IPS DF 6.9 (cell line): ENCODE data around the gene UCP1.

Source experiments
- DNase-seq: peaks from one replicate; pipeline ENCODE4 v3.0.0-alpha.2; 2013; ENCODE audit warnings: low read depth, low spot score
- H3K27ac ChIP-seq: one replicate; pipeline ENCODE4 v1.5.1; 2013; ENCODE audit warnings: low read length, control low read depth
- H3K27me3 ChIP-seq: 2 replicates; pipeline ENCODE4 v1.6.1; 2013; ENCODE audit warnings: mild to moderate bottlenecking, low read length; ENCODE audit not compliant: control insufficient read depth, insufficient read depth
- H3K36me3 ChIP-seq: 2 replicates; pipeline ENCODE4 v1.6.1; 2013; ENCODE audit warnings: low read length; ENCODE audit not compliant: control insufficient read depth, insufficient read depth
- H3K4me1 ChIP-seq: 2 replicates; pipeline ENCODE4 v1.6.1; 2013; ENCODE audit warnings: low read length; ENCODE audit not compliant: control insufficient read depth, insufficient read depth
- H3K4me3 ChIP-seq: 2 replicates; pipeline ENCODE4 v1.5.1; 2013; ENCODE audit warnings: mild to moderate bottlenecking, low read length
- H3K9me3 ChIP-seq: 2 replicates; pipeline ENCODE4 v1.6.1; 2013; ENCODE audit warnings: low read length, inconsistent platforms; ENCODE audit not compliant: control insufficient read depth, insufficient read depth
- WGBS: extraction: QIAGEN DNeasy Blood & Tissue Kit; methylation state at CpG from one replicate; pipeline ENCODE4 v1.1.7; 2013; ENCODE audit warnings: mixed read lengths, missing lambda C conversion rate; ENCODE audit not compliant: insufficient read length, insufficient coverage; 5-methylcytosine and 5-hydroxymethylcytosine counted together

UCP1 gene

GRCh38 chr4:140568507-140569306 lies at the start of gene UCP1:
UCP1 (minus strand) TSS chr4:140568961; CDS start chr4:140568729, 232 bp downstream.
- Histone ChIP-seq H3K27ac (no peak within 1 kb of the TSS), H3K9me3 (no peaks in the 10 kb centered on the region), H3K4me3 (peak within 1 kb of the TSS; percentile 46; the same call in 1 of the 2 replicates), H3K27me3 (peaks cover 36% of the 10 kb centered on the region), H3K4me1 (peaks cover 2% of the 10 kb centered on the region), H3K36me3 (no peaks in the 10 kb centered on the region)
- DNase-seq, result no peak
- no CpG with 5 or more reads among the region's 69 CpGs for WGBS

GRCh38 chr4:140617499-140618248 lies 48.9 kb upstream of the UCP1 start:
- no peaks in the 10 kb centered on the region for H3K9me3 ChIP-seq
- H3K27me3 ChIP-seq, result no peaks in the 10 kb centered on the region
- WGBS, result no CpG with 5 or more reads among the region's 7 CpGs
- peaks cover 5% of the 10 kb centered on the region for H3K4me1 ChIP-seq
- no peak overlapping the region for H3K4me3 ChIP-seq
- H3K36me3 ChIP-seq, result no peaks in the 10 kb centered on the region
- no peak overlapping the region for H3K27ac ChIP-seq
- DNase-seq, result no peak

- WGBS, result no CpG with 5 or more reads among the region's 1 CpG
- no peaks in the 10 kb centered on the region for H3K9me3 ChIP-seq
- no peak overlapping the region for H3K27ac ChIP-seq
- DNase-seq, result no peak
- no peaks in the 10 kb centered on the region for H3K27me3 ChIP-seq
- no peaks in the 10 kb centered on the region for H3K36me3 ChIP-seq
- H3K4me1 ChIP-seq, result peaks cover 5% of the 10 kb centered on the region
- H3K4me3 ChIP-seq, result no peak overlapping the region
Observed at GRCh38 chr4:140615451-140615850, 46.7 kb upstream of the UCP1 start.

- no peaks in the 10 kb centered on the region for H3K27me3 ChIP-seq
- no peaks in the 10 kb centered on the region for H3K36me3 ChIP-seq
- DNase-seq, result no peak
- H3K9me3 ChIP-seq, result no peaks in the 10 kb centered on the region
- H3K27ac ChIP-seq, result no peak overlapping the region
- H3K4me3 ChIP-seq, result no peak overlapping the region
- peaks cover 4% of the 10 kb centered on the region for H3K4me1 ChIP-seq
- no CpG with 5 or more reads among the region's 1 CpG for WGBS
Observed at GRCh38 chr4:140612357-140612756, 43.6 kb upstream of the UCP1 start.

GRCh38 chr4:140611854-140612253 lies 43.1 kb upstream of the UCP1 start:
- Histone ChIP-seq H3K36me3 (no peaks in the 10 kb centered on the region), H3K27ac (no peak overlapping the region), H3K4me3 (no peak overlapping the region), H3K9me3 (no peaks in the 10 kb centered on the region), H3K27me3 (no peaks in the 10 kb centered on the region), H3K4me1 (peaks cover 2% of the 10 kb centered on the region; the same call in 1 of the 2 replicates)
- DNase-seq, result no peak
- no CpG with 5 or more reads among the region's 3 CpGs for WGBS

GRCh38 chr4:140609548-140610425 lies 41.0 kb upstream of the UCP1 start:
- no peak overlapping the region for H3K4me3 ChIP-seq
- peaks cover 1% of the 10 kb centered on the region; the same call in 1 of the 2 replicates for H3K4me1 ChIP-seq
- no peaks in the 10 kb centered on the region; the same call in 1 of the 2 replicates for H3K9me3 ChIP-seq
- H3K36me3 ChIP-seq, result no peaks in the 10 kb centered on the region
- WGBS, result no CpG with 5 or more reads among the region's 6 CpGs
- no peak overlapping the region for H3K27ac ChIP-seq
- no peak for DNase-seq
- H3K27me3 ChIP-seq, result no peaks in the 10 kb centered on the region

- no peaks in the 10 kb centered on the region for H3K27me3 ChIP-seq
- H3K9me3 ChIP-seq, result no peaks in the 10 kb centered on the region; the same call in 1 of the 2 replicates
- no peaks in the 10 kb centered on the region for H3K36me3 ChIP-seq
- no CpG with 5 or more reads among the region's 4 CpGs for WGBS
- peaks cover 1% of the 10 kb centered on the region; the same call in 1 of the 2 replicates for H3K4me1 ChIP-seq
- no peak overlapping the region for H3K4me3 ChIP-seq
- H3K27ac ChIP-seq, result no peak overlapping the region
- DNase-seq, result no peak
Observed at GRCh38 chr4:140607852-140608251, 39.1 kb upstream of the UCP1 start.

GRCh38 chr4:140604544-140604943 lies 35.8 kb upstream of the UCP1 start:
- Histone ChIP-seq H3K4me3 (no peak overlapping the region), H3K27ac (no peak overlapping the region), H3K4me1 (peaks cover under 1% of the 10 kb centered on the region; the same call in 1 of the 2 replicates), H3K9me3 (no peaks in the 10 kb centered on the region; the same call in 1 of the 2 replicates), H3K27me3 (no peaks in the 10 kb centered on the region), H3K36me3 (no peaks in the 10 kb centered on the region)
- no peak for DNase-seq
- no CpG with 5 or more reads among the region's 4 CpGs for WGBS

GRCh38 chr4:140603286-140603685 lies 34.5 kb upstream of the UCP1 start:
- Histone ChIP-seq H3K27ac (no peak overlapping the region), H3K4me1 (no peaks in the 10 kb centered on the region), H3K9me3 (no peaks in the 10 kb centered on the region; the same call in 1 of the 2 replicates), H3K36me3 (no peaks in the 10 kb centered on the region), H3K27me3 (no peaks in the 10 kb centered on the region), H3K4me3 (no peak overlapping the region)
- WGBS, result no CpG with 5 or more reads among the region's 2 CpGs
- DNase-seq, result no peak

- Histone ChIP-seq H3K4me3 (no peak overlapping the region), H3K27ac (no peak overlapping the region), H3K4me1 (no peaks in the 10 kb centered on the region), H3K36me3 (no peaks in the 10 kb centered on the region), H3K9me3 (no peaks in the 10 kb centered on the region; the same call in 1 of the 2 replicates), H3K27me3 (no peaks in the 10 kb centered on the region)
- no peak for DNase-seq
- no CpG with 5 or more reads among the region's 2 CpGs for WGBS
Observed at GRCh38 chr4:140602714-140603113, 34.0 kb upstream of the UCP1 start.
